PC-3 (cell line): ENCODE data around the gene KMT5C. TPM values are rescaled to one million over a fixed set of nuclear protein-coding genes. Genes with fewer than 3 reads are reported as not detected.
"Not testable (repeated sequence)": the region's sequence is repeated elsewhere in the genome, so short reads cannot be mapped to it uniquely, and the experiment has no call there.

Experiments used
- ATAC-seq: fragments of 200-7000 bp; cut with Tn5 transposase; 2 replicates; pipeline ENCODE4 v1.9.1; 2020; ENCODE audit warnings: mild to moderate bottlenecking, moderate library complexity
- BruUV-seq: library from RNA; stranded (reverse); fragments of 400-500 nt; replicated peaks from 2 replicates; lab custom pipeline; 2021; lab: Mats Ljungman, UMichigan
- CTCF ChIA-PET: fragments of 300-600 bp; sonication (Branson Sonifier 250); formaldehyde crosslinking; loops from one replicate; lab custom pipeline; 2022; ENCODE audit warnings: antibody characterized with exemption; lab: Charles Lee
- POLR2A ChIA-PET: fragments of 300-600 bp; sonication (Branson Sonifier 250); formaldehyde crosslinking; loops from one replicate; lab custom pipeline; 2022; ENCODE audit warnings: antibody characterized with exemption; ENCODE audit not compliant: unreplicated experiment; lab: Charles Lee
- DNase-seq: peaks from one replicate; pipeline ENCODE4 v3.0.0-alpha.2; 2015
- H2AFZ ChIP-seq: fragments of 300-600 bp; sonication (generic); 2 replicates; pipeline ENCODE4 v1.6.0; 2016; ENCODE audit warnings: antibody characterized with exemption, low read length
- H3F3A ChIP-seq: fragments of 300-600 bp; sonication (generic); one replicate; pipeline ENCODE4 v1.6.0; 2017; ENCODE audit warnings: antibody characterized with exemption, low read length, control low read depth, mild to moderate bottlenecking; ENCODE audit not compliant: unreplicated experiment
- H3K27ac ChIP-seq: fragments of 300-600 bp; sonication (generic); 2 replicates; pipeline ENCODE4 v1.5.1; 2016; ENCODE audit warnings: mild to moderate bottlenecking, low read length
- H3K27me3 ChIP-seq: fragments of 300-600 bp; sonication (generic); 2 replicates; pipeline ENCODE4 v1.6.1; 2016; ENCODE audit warnings: low read length, mixed read lengths
- H3K36me3 ChIP-seq: fragments of 300-600 bp; sonication (generic); 2 replicates; pipeline ENCODE4 v1.6.1; 2016; ENCODE audit warnings: low read depth, mixed run types, low read length, mixed read lengths
- H3K4me1 ChIP-seq: fragments of 300-600 bp; sonication (generic); 2 replicates; pipeline ENCODE4 v1.5.1; 2016; ENCODE audit warnings: low read length; ENCODE audit not compliant: insufficient read depth
- H3K4me2 ChIP-seq: fragments of 300-600 bp; sonication (generic); 2 replicates; pipeline ENCODE4 v1.6.0; 2016; ENCODE audit warnings: low read length
- H3K4me3 ChIP-seq: fragments of 300-600 bp; sonication (generic); 2 replicates; pipeline ENCODE4 v1.5.1; 2016; ENCODE audit warnings: mild to moderate bottlenecking, low read length, mixed read lengths
- H3K79me2 ChIP-seq: fragments of 300-600 bp; sonication (generic); 2 replicates; pipeline ENCODE4 v1.6.1; 2017; ENCODE audit warnings: low read length, mixed read lengths
- H3K9ac ChIP-seq: fragments of 300-600 bp; sonication (generic); 2 replicates; pipeline ENCODE4 v1.6.0; 2016; ENCODE audit warnings: mild to moderate bottlenecking, low read length
- H3K9me2 ChIP-seq: fragments of 300-600 bp; sonication (generic); replicated peaks from 2 replicates; pipeline ENCODE4 v1.6.1; 2016; ENCODE audit warnings: mixed run types, low read length, mixed read lengths
- H3K9me3 ChIP-seq: fragments of 300-600 bp; sonication (generic); 2 replicates; pipeline ENCODE4 v1.6.1; 2016; ENCODE audit warnings: low read length, mixed read lengths
- H4K20me1 ChIP-seq: fragments of 300-600 bp; sonication (generic); 2 replicates; pipeline ENCODE4 v1.6.1; 2016; ENCODE audit warnings: low read length, mixed read lengths
- CTCF ChIP-seq: fragments of 300-600 bp; sonication (generic); conservative IDR thresholded peaks from 2 replicates; pipeline ENCODE4 v1.5.1; 2017; ENCODE audit warnings: antibody characterized with exemption, low read depth, mild to moderate bottlenecking, low read length
- EZH2 ChIP-seq: fragments of 300-600 bp; sonication (generic); IDR thresholded peaks from one replicate; pipeline ENCODE4 v1.6.1; 2017; ENCODE audit warnings: antibody characterized with exemption, mild to moderate bottlenecking, low read length; ENCODE audit not compliant: unreplicated experiment
- EZH2phosphoT487 ChIP-seq: fragments of 300-600 bp; sonication (generic); IDR thresholded peaks from 2 replicates; pipeline ENCODE4 v1.6.1; 2018; ENCODE audit warnings: mild to moderate bottlenecking, antibody characterized with exemption, low read length, borderline replicate concordance
- intact Hi-C: fragments of 100-400 bp; cut with micrococcal nuclease; formaldehyde crosslinking; loops from 2 replicates; pipeline ENCODE4 v1.9.0; 2023
- total RNA-seq: library from RNA; depleted of rRNA; stranded (reverse); fragments of >200 nt; gene quantifications from 2 replicates; pipeline ENCODE4 v1.2.3, GENCODE V29; 2014

Gene KMT5C
- total RNA-seq, 1 experiment from 2014 or later, result 21.9 TPM

- DNase-seq (no peak), ATAC-seq (no peak)
- Histone ChIP-seq H3K4me1 (no peaks in the 10 kb centered on the region), H3K36me3 (no peaks in the 10 kb centered on the region), H2AFZ (no peak overlapping the region), H3K9me2 (no peaks in the 10 kb centered on the region), H3F3A (no peaks in the 10 kb centered on the region), H3K4me3 (no peak overlapping the region), H4K20me1 (no peaks in the 10 kb centered on the region), H3K79me2 (no peaks in the 10 kb centered on the region), H3K9ac (no peak overlapping the region), H3K4me2 (no peak overlapping the region), H3K27me3 (no peaks in the 10 kb centered on the region), H3K27ac (no peak overlapping the region), H3K9me3 (no peaks in the 10 kb centered on the region)
- intact Hi-C loops, result no loop called here
- ChIA-PET POLR2A (no interaction called here), CTCF (no interaction called here)
- no TSS peak for BruUV-seq
- no peak for TF ChIP-seq EZH2phosphoT487
Measured at GRCh38 chr19:55322204-55322885, 17.3 kb upstream of the KMT5C start.

GRCh38 chr19:55324662-55325061, 15.0 kb upstream of the KMT5C start:
- ATAC-seq (no peak), DNase-seq (no peak)
- TF ChIP-seq CTCF, result no peak
- TF ChIP-seq EZH2phosphoT487, result no peak
- TF ChIP-seq EZH2, result no peak
- no peaks in the 10 kb centered on the region for H3K27me3 ChIP-seq
- no TSS peak for BruUV-seq
- no peaks in the 10 kb centered on the region for H4K20me1 ChIP-seq
- POLR2A ChIA-PET, result no interaction called here
- H3K79me2 ChIP-seq, result no peaks in the 10 kb centered on the region
- H3F3A ChIP-seq, result no peaks in the 10 kb centered on the region
- no peaks in the 10 kb centered on the region for H3K9me3 ChIP-seq
- CTCF ChIA-PET, result no interaction called here
- no peaks in the 10 kb centered on the region for H3K36me3 ChIP-seq
- H3K9me2 ChIP-seq, result no peaks in the 10 kb centered on the region
- no peak overlapping the region for H2AFZ ChIP-seq
- no peak overlapping the region for H3K4me2 ChIP-seq
- H3K4me3 ChIP-seq, result no peak overlapping the region
- intact Hi-C loops, result no loop called here
- H3K27ac ChIP-seq, result no peak overlapping the region
- H3K4me1 ChIP-seq, result peaks cover 9% of the 10 kb centered on the region
- no peak overlapping the region for H3K9ac ChIP-seq

GRCh38 chr19:55325172-55325571, 14.5 kb upstream of the KMT5C start, which contains the start of gene TMEM150B:
TSS of gene TMEM150B (minus strand) at chr19:55325341. CDS start at chr19:55321036, 4,305 bp downstream.
- no peaks in the 10 kb centered on the region for H3K9me2 ChIP-seq
- H4K20me1 ChIP-seq, result no peaks in the 10 kb centered on the region
- ChIA-PET CTCF (no interaction called here), POLR2A (no interaction called here)
- no peak for TF ChIP-seq EZH2phosphoT487
- TF ChIP-seq EZH2, result no peak
- no peak for TF ChIP-seq CTCF
- H3K4me2 ChIP-seq, result no peak within 1 kb of the TSS
- no peaks in the 10 kb centered on the region for H3F3A ChIP-seq
- H3K9me3 ChIP-seq, result no peaks in the 10 kb centered on the region
- no peaks in the 10 kb centered on the region for H3K27me3 ChIP-seq
- H2AFZ ChIP-seq, result no peak within 1 kb of the TSS
- H3K27ac ChIP-seq, result no peak within 1 kb of the TSS
- peaks cover 9% of the 10 kb centered on the region for H3K4me1 ChIP-seq
- H3K36me3 ChIP-seq, result no peaks in the 10 kb centered on the region
- no TSS peak for BruUV-seq
- H3K9ac ChIP-seq, result no peak within 1 kb of the TSS
- H3K79me2 ChIP-seq, result no peaks in the 10 kb centered on the region
- ATAC-seq, result no peak
- intact Hi-C loops, result no loop called here
- no peak for DNase-seq
- no peak within 1 kb of the TSS for H3K4me3 ChIP-seq

- H3K9me3 ChIP-seq, H3K4me1 ChIP-seq, ATAC-seq, H4K20me1 ChIP-seq, H3K4me3 ChIP-seq, H3F3A ChIP-seq, H2AFZ ChIP-seq, BruUV-seq, POLR2A ChIA-PET, H3K36me3 ChIP-seq, H3K4me2 ChIP-seq, H3K9ac ChIP-seq, intact Hi-C loops, H3K27ac ChIP-seq, H3K79me2 ChIP-seq, H3K27me3 ChIP-seq, H3K9me2 ChIP-seq: not testable (repeated sequence)
- CTCF ChIA-PET, result interaction anchor here (0.7 kb wide), 1 partner anchor 162 kb away, joined by 3 read pairs; no protein-coding TSS in a partner anchor
- peak; percentile 61 for DNase-seq
Measured at GRCh38 chr19:55328774-55329318, 10.8 kb upstream of the KMT5C start.

GRCh38 chr19:55329791-55330190, 9.9 kb upstream of the KMT5C start:
- CTCF ChIA-PET, H3K4me2 ChIP-seq, H3K36me3 ChIP-seq, H4K20me1 ChIP-seq, H3F3A ChIP-seq, H3K9me2 ChIP-seq, H3K4me3 ChIP-seq, BruUV-seq, POLR2A ChIA-PET, H3K4me1 ChIP-seq, H3K27me3 ChIP-seq, H3K9me3 ChIP-seq, H3K27ac ChIP-seq, intact Hi-C loops, H3K79me2 ChIP-seq, H3K9ac ChIP-seq, ATAC-seq, H2AFZ ChIP-seq: not testable (repeated sequence)
- DNase-seq, result peak; percentile 60
